Endothelial cell of umbilical vein (primary cell): ENCODE measurements around the gene CHD6.

Experiments
- CTCF ChIP-seq, 2 donors: IDR thresholded peaks; 1 replicate in 1 of 2; 2 replicates in 1 of 2; pipeline ENCODE4 v1.5.1; 2011; ENCODE audit warnings: low read length in 2 of 2, mild to moderate bottlenecking in 2 of 2, moderate library complexity in 2 of 2, control low read depth in 1 of 2, inconsistent platforms in 1 of 2, low read depth in 1 of 2; ENCODE audit not compliant: insufficient read depth in 1 of 2; ENCODE audit errors: extremely low read depth in 1 of 2
- MAX ChIP-seq: IDR thresholded peaks from 2 replicates; pipeline ENCODE4 v1.6.1; 2011; ENCODE audit not compliant: insufficient read depth, insufficient read length

- TF ChIP-seq CTCF (IDR thresholded peaks at IDR 0.05; ENCODE audit: extremely low read depth in 1 of 2, insufficient read depth in 1 of 2, low read depth in 1 of 2, low read length in 2 of 2) (no peak), MAX (no peak)
These were observed 57.2 kb downstream of the CHD6 start for GRCh38 chr20:41560970-41561369.
